GM19372 (cell line): ENCODE measurements around the gene IVL.

Experiments used
- ATAC-seq: cut with Tn5 transposase; IDR thresholded peaks from one replicate; pipeline ENCODE4 v1.9.1; 2021; ENCODE audit warnings: mild to moderate bottlenecking, low read depth, moderate library complexity; ENCODE audit not compliant: unreplicated experiment

IVL gene, protein sequence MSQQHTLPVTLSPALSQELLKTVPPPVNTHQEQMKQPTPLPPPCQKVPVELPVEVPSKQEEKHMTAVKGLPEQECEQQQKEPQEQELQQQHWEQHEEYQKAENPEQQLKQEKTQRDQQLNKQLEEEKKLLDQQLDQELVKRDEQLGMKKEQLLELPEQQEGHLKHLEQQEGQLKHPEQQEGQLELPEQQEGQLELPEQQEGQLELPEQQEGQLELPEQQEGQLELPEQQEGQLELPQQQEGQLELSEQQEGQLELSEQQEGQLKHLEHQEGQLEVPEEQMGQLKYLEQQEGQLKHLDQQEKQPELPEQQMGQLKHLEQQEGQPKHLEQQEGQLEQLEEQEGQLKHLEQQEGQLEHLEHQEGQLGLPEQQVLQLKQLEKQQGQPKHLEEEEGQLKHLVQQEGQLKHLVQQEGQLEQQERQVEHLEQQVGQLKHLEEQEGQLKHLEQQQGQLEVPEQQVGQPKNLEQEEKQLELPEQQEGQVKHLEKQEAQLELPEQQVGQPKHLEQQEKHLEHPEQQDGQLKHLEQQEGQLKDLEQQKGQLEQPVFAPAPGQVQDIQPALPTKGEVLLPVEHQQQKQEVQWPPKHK

GRCh38 chr1:152907686-152908601 lies at the start of gene IVL:
Gene IVL (plus strand): TSS chr1:152908546. CDS start chr1:152909798, 1,252 bp downstream.
- ATAC-seq: no peak

DNA sequence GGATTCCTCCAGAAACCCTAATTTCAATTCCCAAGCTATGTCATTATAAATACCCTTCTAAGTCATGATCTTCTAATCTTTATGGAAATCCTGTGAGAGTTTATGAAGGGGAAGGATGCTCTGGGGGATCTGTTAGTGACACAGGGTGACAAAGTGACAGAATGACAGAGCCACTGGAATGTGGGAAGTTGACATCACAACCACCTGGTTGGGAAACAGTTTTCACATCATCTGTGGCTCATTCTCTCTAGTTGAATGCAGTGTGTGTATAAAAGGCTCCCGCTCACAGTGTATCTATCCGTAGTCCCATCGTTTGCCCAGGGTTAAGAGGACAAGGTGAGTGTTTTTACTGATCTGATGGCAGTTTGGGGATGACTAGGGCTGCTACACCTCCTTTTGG lies 48.6 kb upstream of the IVL start, which contains the start of gene LCE7A:
TSS of gene LCE7A (plus strand) at position 301 of the 400 bp plus-strand sequence. CDS start 702 bp downstream, outside the sequence.
- no peak for ATAC-seq

- ATAC-seq: no peak
These were observed 48.2 kb upstream of the IVL start for GRCh38 chr1:152860129-152860528.

GRCh38 chr1:152861374-152861773 lies 47.0 kb upstream of the IVL start:
- ATAC-seq: no peak

- no peak for ATAC-seq
These were observed 43.9 kb upstream of the IVL start for GRCh38 chr1:152864443-152864842.

DNA sequence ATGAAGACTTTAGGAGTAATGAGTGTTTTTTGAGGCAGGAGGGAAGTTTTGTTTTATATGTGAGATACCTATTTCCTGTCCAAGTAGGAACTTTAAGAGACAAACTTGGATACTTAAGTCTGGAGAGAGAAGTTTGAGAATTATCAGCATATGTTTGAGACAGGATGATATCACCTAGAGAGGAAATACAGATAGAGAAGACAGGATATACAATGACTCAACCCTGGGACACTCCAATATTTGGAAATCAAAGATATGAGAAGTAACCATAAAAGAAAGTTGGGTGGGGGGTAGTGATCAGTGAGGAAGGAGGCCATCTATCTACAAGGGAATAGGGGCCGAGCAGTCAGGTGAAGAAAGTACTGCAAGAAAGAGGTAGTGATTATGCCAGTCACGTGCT lies 42.0 kb upstream of the IVL start:
- no peak for ATAC-seq

- ATAC-seq: no peak
These were observed 38.4 kb upstream of the IVL start for GRCh38 chr1:152869808-152870419.

- ATAC-seq: no peak
These were observed 37.3 kb upstream of the IVL start for GRCh38 chr1:152870831-152871730.

DNA sequence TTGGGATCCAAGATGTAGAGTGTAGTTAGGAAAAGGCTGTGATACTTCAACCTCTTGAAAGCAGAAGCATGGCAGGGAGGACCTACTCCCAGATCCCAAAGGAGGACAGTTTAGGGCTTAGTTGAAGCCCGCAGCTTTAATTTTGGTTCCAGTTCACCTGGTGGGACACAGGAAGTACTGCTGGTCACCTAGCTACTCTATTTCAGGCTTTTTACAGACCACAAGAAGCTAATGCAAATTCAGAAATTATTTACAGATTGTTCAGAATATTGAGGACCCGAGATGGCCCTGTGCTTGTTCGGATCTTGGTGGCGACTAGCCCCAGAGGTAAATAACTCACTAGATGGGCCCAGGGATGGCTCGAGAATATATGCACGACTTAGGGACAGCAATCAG lies 36.6 kb upstream of the IVL start:
- ATAC-seq: no peak

GRCh38 chr1:152873495-152873894 lies 34.9 kb upstream of the IVL start:
- ATAC-seq: no peak

GRCh38 chr1:152876827-152877226 lies 31.5 kb upstream of the IVL start:
- ATAC-seq: no peak

DNA sequence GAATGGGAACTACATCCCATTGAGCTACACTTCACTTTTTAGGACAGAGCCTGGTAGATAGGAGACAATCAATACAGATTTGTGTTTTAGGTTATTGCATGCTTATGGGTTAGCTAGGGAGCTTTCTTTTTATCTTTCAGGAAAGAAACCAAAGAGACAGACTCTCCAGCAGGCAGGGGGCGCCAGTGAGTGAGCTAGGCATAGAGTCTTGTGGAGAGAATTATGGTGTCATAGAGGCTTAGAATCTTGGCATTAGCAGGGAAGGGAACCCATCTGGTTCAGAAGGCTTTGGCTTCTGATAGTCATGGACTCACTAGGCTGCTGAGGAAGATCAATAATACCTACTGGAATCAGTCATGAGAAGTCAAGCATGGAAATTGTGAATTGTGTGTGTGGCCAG lies 30.3 kb upstream of the IVL start, which contains the start of gene SMCP:
TSS of gene SMCP (plus strand) at position 281 of the 400 bp plus-strand sequence. CDS start 6,101 bp downstream, outside the sequence.
- ATAC-seq: no peak

GRCh38 chr1:152879559-152880198 lies 28.7 kb upstream of the IVL start:
- ATAC-seq: no peak

DNA sequence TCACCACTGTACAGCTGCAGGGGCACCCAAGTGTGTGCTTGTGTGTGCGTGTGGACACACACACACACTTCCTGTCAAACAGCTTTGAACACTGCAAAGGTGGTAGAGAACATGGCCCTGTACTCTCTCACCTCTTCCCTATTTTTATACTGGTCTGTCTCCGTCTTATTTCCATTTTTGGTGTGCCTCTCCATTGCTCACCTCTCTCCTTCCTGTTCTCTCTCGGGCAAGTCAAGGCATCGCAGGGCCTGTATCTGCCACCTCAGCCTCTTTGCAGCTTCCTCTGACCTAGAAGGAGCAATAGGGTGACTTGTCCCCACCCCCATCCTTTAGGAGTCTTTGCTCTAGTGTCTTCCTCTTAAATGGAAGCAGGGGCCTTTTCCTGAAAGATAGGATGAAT lies 28.0 kb upstream of the IVL start:
- no peak for ATAC-seq

DNA sequence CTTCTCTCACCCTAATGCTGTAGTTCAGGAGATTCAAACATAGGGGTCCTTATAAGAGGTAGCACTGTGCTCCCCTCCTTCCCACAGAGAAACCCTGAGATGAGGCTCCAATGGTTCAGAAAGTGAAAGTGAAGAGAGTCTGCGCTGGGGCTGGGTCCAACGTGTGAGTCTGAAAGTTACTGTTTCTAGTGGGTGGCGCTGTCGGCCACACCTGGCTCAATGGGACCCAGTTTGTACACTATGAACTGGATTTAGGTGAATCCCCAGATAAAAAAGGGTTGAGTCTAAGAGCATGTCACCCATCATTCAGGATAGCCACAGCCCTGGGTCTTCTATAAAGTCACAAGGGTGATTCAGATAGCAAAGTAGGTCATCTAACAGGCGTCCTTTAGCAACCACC lies 27.4 kb upstream of the IVL start:
- ATAC-seq: no peak

GRCh38 chr1:152884085-152884484 lies 24.3 kb upstream of the IVL start:
- ATAC-seq: no peak

DNA sequence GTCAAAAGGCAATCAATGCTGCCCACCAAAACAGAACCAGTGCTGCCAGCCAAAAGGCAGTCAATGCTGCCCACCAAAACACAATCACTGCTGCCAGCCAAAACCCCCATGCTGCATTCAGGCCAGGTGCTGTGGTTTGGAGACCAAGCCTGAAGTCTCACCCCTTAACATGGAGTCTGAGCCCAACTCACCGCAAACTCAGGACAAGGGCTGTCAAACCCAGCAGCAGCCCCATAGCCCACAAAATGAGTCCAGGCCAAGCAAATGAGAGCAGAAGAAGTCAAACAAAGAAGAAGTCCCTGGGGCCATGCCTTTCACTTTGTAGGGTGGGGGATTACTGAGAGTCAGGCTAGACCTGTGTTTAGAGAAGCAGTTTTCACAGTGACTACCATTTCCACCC lies 23.8 kb upstream of the IVL start:
- no peak for ATAC-seq

DNA sequence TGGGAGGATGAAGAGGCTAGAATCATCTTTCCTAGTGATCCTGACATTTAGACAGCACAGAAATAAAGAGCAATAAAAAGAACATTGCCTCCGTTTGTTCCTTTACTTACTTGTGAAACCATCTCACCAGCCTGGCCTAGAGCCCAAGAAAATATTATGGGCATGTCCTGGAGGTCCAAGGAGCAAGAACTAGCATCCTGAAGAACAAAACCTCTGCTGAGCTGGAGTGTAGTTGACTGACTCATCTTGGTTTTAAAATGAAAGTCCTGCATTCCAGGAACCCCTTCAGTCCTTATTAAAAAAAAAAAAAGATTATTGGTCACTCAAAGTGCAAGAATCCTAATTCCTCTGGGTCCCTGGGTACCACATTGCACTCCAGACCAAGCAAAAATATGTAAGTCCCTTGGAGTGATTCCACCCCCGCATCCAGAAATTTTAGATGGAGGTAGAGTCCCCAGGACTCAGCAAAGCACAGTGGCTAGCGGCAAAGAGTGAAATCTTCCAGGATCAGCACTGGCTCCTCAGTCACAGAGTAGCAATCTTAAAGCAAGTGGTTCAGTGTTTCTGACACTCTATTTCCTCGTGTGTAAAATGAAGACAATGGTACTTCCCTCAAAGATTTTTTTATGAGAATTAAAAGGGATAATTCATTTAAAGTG lies 23.3 kb upstream of the IVL start:
- ATAC-seq: no peak
